ENCODE results near the gene DDX6.
"Not testable (repeated sequence)": the region's sequence is repeated elsewhere in the genome, so short reads cannot be mapped to it uniquely, and the experiment has no call there.

DDX6 gene

GRCh38 chr11:118735203-118735602 is 55.8 kb downstream of the DDX6 start:
- DNase-seq = no peak

GRCh38 chr11:118734031-118734430 is 56.9 kb downstream of the DDX6 start:
- no peak for DNase-seq

GRCh38 chr11:118729753-118730152 is 61.2 kb downstream of the DDX6 start:
- DNase-seq = not testable (repeated sequence)

GRCh38 chr11:118728112-118728511 is 62.9 kb downstream of the DDX6 start:
- DNase-seq = not testable (repeated sequence)

- DNase-seq = not testable (repeated sequence)
Observed at GRCh38 chr11:118727721-118728066, 63.3 kb downstream of the DDX6 start.

- DNase-seq = not testable (repeated sequence)
Observed at GRCh38 chr11:118727001-118727720, 63.8 kb downstream of the DDX6 start.

GRCh38 chr11:118721478-118722015 is 69.4 kb downstream of the DDX6 start:
- not testable (repeated sequence) for DNase-seq

GRCh38 chr11:118720740-118721139 is 70.2 kb downstream of the DDX6 start:
- DNase-seq = not testable (repeated sequence)

GRCh38 chr11:118720078-118720477 is 70.9 kb downstream of the DDX6 start:
- DNase-seq = not testable (repeated sequence)

- DNase-seq = not testable (repeated sequence)
Observed at GRCh38 chr11:118718562-118718961, 72.4 kb downstream of the DDX6 start.

GRCh38 chr11:118717733-118718132 is 73.2 kb downstream of the DDX6 start:
- not testable (repeated sequence) for DNase-seq

- DNase-seq = not testable (repeated sequence)
Observed at GRCh38 chr11:118717221-118717620, 73.7 kb downstream of the DDX6 start.

GRCh38 chr11:118715837-118716260 is 75.1 kb downstream of the DDX6 start:
- no peak for DNase-seq

- no peak for DNase-seq
Observed at GRCh38 chr11:118715245-118715831, 75.6 kb downstream of the DDX6 start.

GRCh38 chr11:118714816-118715215 is 76.1 kb downstream of the DDX6 start:
- DNase-seq = no peak

GRCh38 chr11:118714416-118714815 is 76.5 kb downstream of the DDX6 start:
- DNase-seq = not testable (repeated sequence)

- DNase-seq = no peak
Observed at GRCh38 chr11:118708296-118708695, 82.7 kb downstream of the DDX6 start.

- DNase-seq = no peak
Observed at GRCh38 chr11:118706546-118706825, 84.5 kb downstream of the DDX6 start.

- no peak for DNase-seq
Observed at GRCh38 chr11:118705791-118706545, 85.0 kb downstream of the DDX6 start.

- DNase-seq = peak; percentile 32
Observed at GRCh38 chr11:118705111-118705741, 85.7 kb downstream of the DDX6 start.

GRCh38 chr11:118703563-118704106 is 87.3 kb downstream of the DDX6 start:
- DNase-seq = no peak

GRCh38 chr11:118699506-118700220 is 91.3 kb downstream of the DDX6 start:
- DNase-seq = peak; percentile 32
